ENCODE data around the gene B3GALT6. TPM values are rescaled to one million over a fixed set of nuclear protein-coding genes. Genes with fewer than 3 reads are reported as not detected.
"Not testable (repeated sequence)": the region's sequence is repeated elsewhere in the genome, so short reads cannot be mapped to it uniquely, and the experiment has no call there.

The B3GALT6 gene
- 38.4 and 44.3 TPM in 2 replicates for total RNA-seq (2014; rRNA removed; shearing (Covaris generic))

DNA sequence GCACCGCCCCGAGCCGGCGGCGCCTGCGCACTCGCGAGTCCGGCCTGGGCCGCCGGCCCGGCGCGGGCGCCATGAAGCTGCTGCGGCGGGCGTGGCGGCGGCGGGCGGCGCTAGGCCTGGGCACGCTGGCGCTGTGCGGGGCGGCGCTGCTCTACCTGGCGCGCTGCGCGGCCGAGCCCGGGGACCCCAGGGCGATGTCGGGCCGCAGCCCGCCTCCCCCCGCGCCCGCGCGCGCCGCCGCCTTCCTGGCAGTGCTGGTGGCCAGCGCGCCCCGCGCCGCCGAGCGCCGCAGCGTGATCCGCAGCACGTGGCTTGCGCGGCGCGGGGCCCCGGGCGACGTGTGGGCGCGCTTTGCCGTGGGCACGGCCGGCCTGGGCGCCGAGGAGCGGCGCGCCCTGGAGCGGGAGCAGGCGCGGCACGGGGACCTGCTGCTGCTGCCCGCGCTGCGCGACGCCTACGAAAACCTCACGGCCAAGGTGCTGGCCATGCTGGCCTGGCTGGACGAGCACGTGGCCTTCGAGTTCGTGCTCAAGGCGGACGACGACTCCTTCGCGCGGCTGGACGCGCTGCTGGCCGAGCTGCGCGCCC lies at the start of gene B3GALT6:
B3GALT6 (plus strand) TSS at position 30 of the 588 bp plus-strand sequence; CDS start at position 72, 42 bp downstream.
- in situ Hi-C loops (cut with HindIII; ENCODE audit: low sequenced_read_pairs), result no loop called here

GRCh38 chr1:1182491-1183220 lies 49.4 kb upstream of the B3GALT6 start:
- DNase-seq (ENCODE audit: low spot score), result no peak
- in situ Hi-C loops (cut with HindIII; ENCODE audit: low sequenced_read_pairs), result no loop called here

More for the DNA sequence above, at the start of gene B3GALT6:
- DNase-seq (ENCODE audit: low spot score), result no peak

- DNase-seq (ENCODE audit: low spot score), result no peak
- in situ Hi-C loops (cut with HindIII; ENCODE audit: low sequenced_read_pairs), result no loop called here
Observed at GRCh38 chr1:1183221-1183747, 48.8 kb upstream of the B3GALT6 start.

- in situ Hi-C loops (cut with HindIII; ENCODE audit: low sequenced_read_pairs), result no loop called here
- DNase-seq (ENCODE audit: low spot score), result no peak
Observed at GRCh38 chr1:1183833-1184775, 47.9 kb upstream of the B3GALT6 start.

- in situ Hi-C loops (cut with HindIII; ENCODE audit: low sequenced_read_pairs), result no loop called here
- DNase-seq (ENCODE audit: low spot score), result no peak
Observed at GRCh38 chr1:1185101-1185765, 46.8 kb upstream of the B3GALT6 start.

- in situ Hi-C loops (cut with HindIII; ENCODE audit: low sequenced_read_pairs), result no loop called here
- DNase-seq (ENCODE audit: low spot score), result no peak
Observed at GRCh38 chr1:1187938-1188337, 44.1 kb upstream of the B3GALT6 start.

- no peak for DNase-seq (ENCODE audit: low spot score)
- in situ Hi-C loops (cut with HindIII; ENCODE audit: low sequenced_read_pairs), result no loop called here
Observed at GRCh38 chr1:1189111-1189510, 42.9 kb upstream of the B3GALT6 start.

DNA sequence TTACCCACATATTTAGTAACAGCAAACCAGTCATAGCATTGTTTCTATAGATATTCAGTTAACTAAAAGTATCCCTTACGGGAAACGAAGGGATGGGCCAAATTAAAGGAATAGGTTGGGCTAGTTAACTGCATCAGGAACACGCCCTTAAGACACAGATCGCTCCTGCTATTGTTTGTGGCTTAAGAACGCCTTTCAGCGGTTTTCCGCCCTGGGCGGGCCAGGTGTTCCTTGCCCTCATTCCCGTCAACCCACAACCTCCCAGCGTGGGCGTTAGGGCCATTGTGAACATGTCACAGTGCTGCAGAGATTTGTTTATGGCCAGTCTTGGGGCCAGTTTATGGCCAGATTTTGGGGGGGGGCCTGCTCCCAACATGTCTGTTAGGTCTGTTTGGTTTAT lies 40.3 kb upstream of the B3GALT6 start:
- in situ Hi-C loops (cut with HindIII; ENCODE audit: low sequenced_read_pairs), result no loop called here
- DNase-seq (ENCODE audit: low spot score), result no peak

DNA sequence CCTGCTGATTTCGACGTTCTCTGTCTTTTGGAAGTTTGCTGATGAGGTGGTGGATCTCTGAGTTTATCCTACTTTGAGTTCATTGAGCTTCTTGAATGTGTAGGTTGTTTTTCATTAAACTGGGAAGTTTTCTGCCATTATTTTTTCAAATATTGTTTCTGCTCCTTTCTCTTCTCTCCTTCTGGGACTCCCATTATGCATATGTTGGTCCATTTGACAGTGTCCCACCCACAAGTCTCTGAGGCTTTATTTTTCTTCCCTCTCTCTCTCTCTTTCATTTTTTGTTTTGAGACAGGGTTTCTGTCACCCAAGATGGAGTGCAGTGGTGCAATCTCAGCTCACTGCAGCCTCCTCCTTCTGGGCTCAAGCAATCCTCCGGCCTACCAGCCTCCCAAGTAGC lies 37.3 kb upstream of the B3GALT6 start:
- DNase-seq (ENCODE audit: low spot score), result no peak

GRCh38 chr1:1195726-1196125 lies 36.3 kb upstream of the B3GALT6 start:
- DNase-seq (ENCODE audit: low spot score); in situ Hi-C loops (cut with HindIII; ENCODE audit: low sequenced_read_pairs): not testable (repeated sequence)

More for the DNA sequence above, 37.3 kb upstream of the B3GALT6 start:
- in situ Hi-C loops (cut with HindIII; ENCODE audit: low sequenced_read_pairs), result no loop called here

- in situ Hi-C loops (cut with HindIII; ENCODE audit: low sequenced_read_pairs), result no loop called here
- DNase-seq (ENCODE audit: low spot score), result no peak
Observed at GRCh38 chr1:1196431-1197187, 35.4 kb upstream of the B3GALT6 start.

- no peak for DNase-seq (ENCODE audit: low spot score)
- in situ Hi-C loops (cut with HindIII; ENCODE audit: low sequenced_read_pairs), result no loop called here
Observed at GRCh38 chr1:1197188-1197500, 34.9 kb upstream of the B3GALT6 start.

DNA sequence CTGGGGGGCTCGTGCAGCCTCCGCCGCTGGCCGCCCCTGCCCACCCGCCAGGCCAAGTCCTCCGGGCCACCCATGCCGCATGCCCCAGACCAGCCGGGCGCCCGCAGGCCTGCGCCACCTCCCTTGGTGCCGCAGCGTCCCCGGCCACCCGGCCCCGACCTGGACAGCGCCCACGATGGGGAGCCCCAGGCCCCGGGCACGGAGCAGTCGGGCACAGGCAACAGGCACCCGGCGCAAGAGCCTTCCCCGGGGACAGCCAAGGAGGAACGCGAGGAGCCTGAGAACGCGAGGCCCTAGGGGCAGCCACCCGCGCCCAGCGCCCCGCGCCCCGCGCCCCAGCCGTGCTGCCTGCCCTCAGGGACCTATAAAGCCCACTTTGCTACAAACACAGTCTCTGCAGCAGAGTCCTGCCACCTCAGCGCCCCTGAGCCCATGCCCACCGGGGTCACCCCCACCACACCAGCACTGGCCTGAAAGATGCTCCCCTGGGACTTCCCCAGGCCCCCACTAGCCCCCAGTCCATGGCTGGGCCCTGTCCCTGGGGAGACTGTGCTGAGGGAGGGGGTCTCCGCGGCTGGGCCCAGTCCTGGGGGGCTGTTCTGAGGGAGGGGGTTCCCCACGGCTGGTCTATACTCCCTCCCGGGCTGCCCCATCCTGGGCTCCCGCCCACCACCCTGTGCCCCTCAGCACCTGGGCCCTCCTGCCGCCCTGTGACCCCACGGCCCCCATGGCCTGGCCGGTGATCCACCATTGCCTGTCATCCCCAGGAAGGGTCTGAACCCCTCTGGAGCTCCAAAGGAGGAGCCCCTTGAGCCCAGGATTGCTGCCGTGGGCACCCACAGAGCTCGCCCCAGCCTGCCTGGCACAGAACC lies 34.2 kb upstream of the B3GALT6 start:
- in situ Hi-C loops (cut with HindIII; ENCODE audit: low sequenced_read_pairs), result no loop called here
- DNase-seq (ENCODE audit: low spot score), result no peak

DNA sequence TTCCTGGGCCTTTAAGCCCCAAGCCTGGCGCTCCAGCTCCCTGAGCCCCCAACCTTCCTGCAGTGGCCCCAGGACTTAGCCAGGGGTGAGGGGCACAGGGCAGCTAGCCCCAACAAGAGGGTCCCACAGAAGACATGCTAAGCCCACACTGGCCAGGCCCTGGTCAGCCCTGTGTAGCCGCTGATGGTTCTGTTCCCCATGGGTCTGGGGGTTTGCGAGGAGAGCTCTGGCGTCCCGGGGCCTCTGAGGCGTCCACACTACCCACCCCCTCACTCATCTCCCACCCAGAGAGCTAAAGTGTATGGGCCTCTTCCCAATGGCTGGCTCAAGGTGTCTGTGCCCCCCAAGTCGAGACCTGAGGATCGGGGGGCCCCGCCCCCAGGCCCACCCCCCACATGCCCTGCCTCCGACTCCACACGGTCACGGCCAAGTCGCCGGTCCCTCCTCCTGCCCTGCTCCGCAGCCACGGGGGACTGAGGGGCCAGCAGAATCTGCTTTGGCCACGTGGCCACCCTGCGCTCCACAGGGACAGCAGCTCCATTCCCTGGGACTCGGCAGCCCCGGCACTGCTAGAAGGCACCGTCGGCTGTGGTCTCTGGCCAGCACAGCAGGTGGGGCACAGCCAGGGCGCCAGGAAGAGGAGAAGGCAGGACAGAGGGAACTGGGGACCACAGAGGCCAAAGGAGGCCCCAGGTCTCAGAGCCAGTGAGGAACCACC lies 33.5 kb upstream of the B3GALT6 start:
- in situ Hi-C loops (cut with HindIII; ENCODE audit: low sequenced_read_pairs), result no loop called here
- DNase-seq (ENCODE audit: low spot score), result no peak

DNA sequence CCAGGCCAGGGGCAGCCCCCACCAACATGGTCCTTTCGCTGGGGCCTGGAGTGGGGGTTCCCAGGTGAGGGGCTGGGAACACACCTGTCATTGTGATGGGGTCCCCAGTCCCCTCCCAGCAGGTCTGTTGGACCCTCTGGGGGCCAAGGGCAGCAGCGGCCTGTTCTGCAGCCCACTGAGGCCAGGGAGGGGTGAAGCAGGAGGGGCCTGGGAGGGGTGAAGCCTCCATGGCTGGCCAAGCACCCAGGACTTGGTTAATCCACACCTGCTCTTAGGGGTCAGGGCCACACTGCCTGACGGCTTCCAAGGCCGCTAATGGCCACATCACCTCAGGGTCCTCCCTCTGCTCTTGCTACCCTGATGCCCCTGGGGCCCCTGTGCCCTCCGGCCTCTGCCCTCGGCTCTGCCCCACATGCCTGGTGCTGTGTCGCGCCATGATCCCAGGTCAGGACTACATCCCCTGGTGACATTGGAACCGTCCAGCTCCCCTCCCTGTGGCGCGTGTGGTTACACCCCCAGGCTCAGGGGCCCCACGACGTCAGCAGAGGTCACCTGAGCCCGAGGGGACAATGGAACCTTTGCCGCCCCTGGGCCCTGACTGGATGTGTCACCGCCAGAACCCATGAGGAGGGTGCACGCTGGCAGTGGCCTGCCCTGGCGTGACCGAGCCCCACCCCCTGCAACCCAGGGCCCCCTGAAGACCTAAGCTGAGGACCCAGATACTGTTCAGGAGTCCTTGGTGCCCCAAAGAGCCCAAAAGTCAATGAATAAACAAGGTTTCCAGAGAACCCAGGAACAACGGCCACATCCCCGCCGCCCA lies 32.7 kb upstream of the B3GALT6 start:
- no peak for DNase-seq (ENCODE audit: low spot score)
- in situ Hi-C loops (cut with HindIII; ENCODE audit: low sequenced_read_pairs), result no loop called here
